ENCODE measurements around the gene OR4K14. TPM values are rescaled to one million over a fixed set of nuclear protein-coding genes. Genes with fewer than 3 reads are reported as not detected.
"Not testable (repeated sequence)": the region's sequence is repeated elsewhere in the genome, so short reads cannot be mapped to it uniquely, and the experiment has no call there.

OR4K14 gene
- polyA plus RNA-seq, 1 experiment: not detected

- POLR2A ChIA-PET: no interaction called here
- DNase-seq (ENCODE audit: low read depth): no peak
- Histone ChIP-seq H3K27me3 (ENCODE audit: control insufficient read depth, insufficient read depth, low read length) (no peaks in the 10 kb centered on the region), H3K36me3 (ENCODE audit: control insufficient read depth, insufficient read depth, low read length) (no peaks in the 10 kb centered on the region), H3K4me3 (ENCODE audit: low read depth, low read length) (no peak overlapping the region)
- CTCF ChIA-PET: no interaction called here
- TF ChIP-seq CTCF (IDR thresholded peaks at IDR 0.05; ENCODE audit: insufficient read depth, low read depth, low read length): no peak
These were observed 25.7 kb downstream of the OR4K14 start for GRCh38 chr14:19993438-19993837.

GRCh38 chr14:19975291-19975690 lies 43.8 kb downstream of the OR4K14 start, which contains the start of gene OR4K15:
OR4K15 (plus strand) TSS chr14:19975591; CDS start chr14:19975591, 0 bp downstream.
- POLR2A ChIA-PET: no interaction called here

GRCh38 chr14:19974844-19975243 lies 44.3 kb downstream of the OR4K14 start:
- ChIA-PET POLR2A (no interaction called here), CTCF (no interaction called here)
- Histone ChIP-seq H3K36me3 (ENCODE audit: control insufficient read depth, insufficient read depth, low read length) (no peaks in the 10 kb centered on the region), H3K4me3 (ENCODE audit: low read depth, low read length) (no peak overlapping the region), H3K27me3 (ENCODE audit: control insufficient read depth, insufficient read depth, low read length) (no peaks in the 10 kb centered on the region)
- no peak for TF ChIP-seq CTCF (IDR thresholded peaks at IDR 0.05; ENCODE audit: insufficient read depth, low read depth, low read length)
- no peak for DNase-seq (ENCODE audit: low read depth)

More at GRCh38 chr14:19975291-19975690, 43.8 kb downstream of the OR4K14 start, which contains the start of gene OR4K15:
- Histone ChIP-seq H3K36me3 (ENCODE audit: control insufficient read depth, insufficient read depth, low read length) (no peaks in the 10 kb centered on the region), H3K27me3 (ENCODE audit: control insufficient read depth, insufficient read depth, low read length) (no peaks in the 10 kb centered on the region), H3K4me3 (ENCODE audit: low read depth, low read length) (no peak within 1 kb of the TSS)
- no peak for DNase-seq (ENCODE audit: low read depth)
- CTCF ChIA-PET: no interaction called here
- TF ChIP-seq CTCF (IDR thresholded peaks at IDR 0.05; ENCODE audit: insufficient read depth, low read depth, low read length): no peak

GRCh38 chr14:19969735-19970134 lies 49.4 kb downstream of the OR4K14 start:
- DNase-seq (ENCODE audit: low read depth); H3K36me3 ChIP-seq (ENCODE audit: control insufficient read depth, insufficient read depth, low read length); CTCF ChIA-PET; H3K4me3 ChIP-seq (ENCODE audit: low read depth, low read length); H3K27me3 ChIP-seq (ENCODE audit: control insufficient read depth, insufficient read depth, low read length); POLR2A ChIA-PET: not testable (repeated sequence)

Other genes with a start within 250 kb of the OR4K14 start
- gene OR4M1, start 245.8 kb downstream of the OR4K14 start, polyA plus RNA-seq (2011; rRNA removed): not detected in 2 replicates
- not detected in 2 replicates for gene OR4N2, start 215.5 kb downstream of the OR4K14 start, polyA plus RNA-seq (2011; rRNA removed)
- gene OR4K2, start 144.2 kb downstream of the OR4K14 start, polyA plus RNA-seq (2011; rRNA removed): not detected in 2 replicates
- gene OR4K5, start 98.7 kb downstream of the OR4K14 start, polyA plus RNA-seq (2011; rRNA removed): not detected in 2 replicates
- gene OR4K1, start 88.4 kb downstream of the OR4K14 start, polyA plus RNA-seq (2011; rRNA removed): not detected in 2 replicates
- gene OR4K15, start 43.7 kb downstream of the OR4K14 start, polyA plus RNA-seq (2011; rRNA removed): not detected in 2 replicates
- gene OR4Q2, start 17.1 kb downstream of the OR4K14 start, polyA plus RNA-seq (2011; rRNA removed): not detected in 2 replicates
- gene OR4K13, start 16.7 kb upstream of the OR4K14 start, polyA plus RNA-seq (2011; rRNA removed): not detected in 2 replicates
- not detected in 2 replicates for gene OR4L1, start 40.7 kb upstream of the OR4K14 start, polyA plus RNA-seq (2011; rRNA removed)
- not detected in 2 replicates for gene OR4K17, start 91.4 kb upstream of the OR4K14 start, polyA plus RNA-seq (2011; rRNA removed)
- not detected in 2 replicates for gene OR4N5, start 119.5 kb upstream of the OR4K14 start, polyA plus RNA-seq (2011; rRNA removed)
- not detected in 2 replicates for gene OR11G2, start 171.6 kb upstream of the OR4K14 start, polyA plus RNA-seq (2011; rRNA removed)
- gene OR11H6, start 204.4 kb upstream of the OR4K14 start, polyA plus RNA-seq (2011; rRNA removed): not detected in 2 replicates
- gene OR11H7, start 209.7 kb upstream of the OR4K14 start, polyA plus RNA-seq (2011; rRNA removed): not detected in 2 replicates
- gene OR11H4, start 220.0 kb upstream of the OR4K14 start, polyA plus RNA-seq (2011; rRNA removed): not detected in 2 replicates

Measured in BJ (cell line).